Panc1 (cell line): Measurements from ENCODE around the gene KCTD14. TPM values are rescaled to one million over a fixed set of nuclear protein-coding genes. Genes with fewer than 3 reads are reported as not detected.

ENCODE experiments used
- ATAC-seq: fragments of 200-7000 bp; cut with Tn5 transposase; 2 replicates; pipeline ENCODE4 v1.9.1; 2020; ENCODE audit warnings: mild to moderate bottlenecking, moderate library complexity
- BruUV-seq: library from RNA; stranded (reverse); fragments of 400-500 nt; replicated peaks from 2 replicates; lab custom pipeline; 2021; lab: Mats Ljungman, UMichigan
- CTCF ChIA-PET: fragments of 300-600 bp; sonication (Branson Sonifier 250); formaldehyde crosslinking; loops from one replicate; lab custom pipeline; 2022; ENCODE audit warnings: antibody characterized with exemption; lab: Charles Lee
- POLR2A ChIA-PET: fragments of 300-600 bp; sonication (Branson Sonifier 250); formaldehyde crosslinking; loops from one replicate; lab custom pipeline; 2022; ENCODE audit warnings: antibody characterized with exemption; lab: Charles Lee
- DNase-seq: peaks from one replicate; pipeline ENCODE4 v3.0.0-alpha.2; 2010; ENCODE audit warnings: low read depth, low spot score
- H3K27ac ChIP-seq: 2 replicates; pipeline ENCODE4 v1.5.1; 2011; ENCODE audit warnings: mild to moderate bottlenecking, low read length, inconsistent platforms
- H3K27me3 ChIP-seq: fragments of 200-500 bp; sonication (Bioruptor generic); 2 replicates; pipeline ENCODE4 v1.6.0; 2014; ENCODE audit warnings: low read length, inconsistent platforms; ENCODE audit not compliant: control insufficient read depth, insufficient read depth
- H3K36me3 ChIP-seq: fragments of 200-500 bp; sonication (Bioruptor generic); 2 replicates; pipeline ENCODE4 v1.5.1; 2014; ENCODE audit warnings: inconsistent platforms, mild to moderate bottlenecking, low read length, moderate library complexity; ENCODE audit not compliant: control insufficient read depth, insufficient read depth
- H3K4me1 ChIP-seq: 2 replicates; pipeline ENCODE4 v1.5.1; 2011; ENCODE audit warnings: inconsistent platforms, mild to moderate bottlenecking, low read length, moderate library complexity; ENCODE audit not compliant: control insufficient read depth, insufficient read depth
- H3K4me3 ChIP-seq, 2 experiments: 2 replicates each; pipeline ENCODE4 v1.5.1; 2011 to 2012; ENCODE audit warnings: low read depth in 2 of 2, low read length in 2 of 2, mild to moderate bottlenecking in 2 of 2, inconsistent platforms in 1 of 2, moderate library complexity in 1 of 2
- H3K9me3 ChIP-seq: fragments of 200-500 bp; sonication (Bioruptor generic); 2 replicates; pipeline ENCODE4 v1.5.1; 2014; ENCODE audit warnings: low read depth, mild to moderate bottlenecking, inconsistent platforms, low read length, moderate library complexity; ENCODE audit not compliant: control insufficient read depth, insufficient read depth
- POLR2AphosphoS5 ChIP-seq: IDR thresholded peaks from 2 replicates; pipeline ENCODE4 v1.6.1; 2012; ENCODE audit warnings: mild to moderate bottlenecking, low read depth, low read length, moderate library complexity
- SIN3A ChIP-seq: IDR thresholded peaks from 2 replicates; pipeline ENCODE4 v1.6.1; 2012; ENCODE audit warnings: low read depth, mild to moderate bottlenecking, low read length, moderate library complexity, borderline replicate concordance; ENCODE audit not compliant: insufficient read depth
- TCF7L2 ChIP-seq: IDR thresholded peaks from 2 replicates; pipeline ENCODE4 v1.6.1; 2011; ENCODE audit warnings: mild to moderate bottlenecking, low read depth, low read length, inconsistent platforms
- in situ Hi-C: cut with HindIII; loops from 2 replicates; pipeline ENCODE4 v1.10.0; 2016; ENCODE audit warnings: low sequenced_read_pairs, low pct_unique_long_range_greater_than_20kb
- intact Hi-C: fragments of 100-400 bp; cut with micrococcal nuclease; formaldehyde crosslinking; loops from one replicate; pipeline ENCODE4 v1.10.0; 2022; ENCODE audit not compliant: unreplicated experiment
- total RNA-seq: library from RNA; stranded (reverse); gene quantifications from one replicate; pipeline ENCODE4 v1.2.1, GENCODE V29; 2021; ENCODE audit not compliant: unreplicated experiment
- TF ChIP-seq, protein P1 (sequence below): fragments of 450-650 bp; IDR thresholded peaks from 2 replicates; pipeline ENCODE4 v1.5.1; 2017; ENCODE audit warnings: mild to moderate bottlenecking
- TF ChIP-seq, protein P2 (sequence below), 2 experiments: IDR thresholded peaks; 2 replicates each; pipeline ENCODE4 v1.6.1; 2011 to 2012; ENCODE audit warnings: low read depth in 2 of 2, control low read depth in 1 of 2, low read length in 1 of 2, mild to moderate bottlenecking in 1 of 2, moderate library complexity in 1 of 2; ENCODE audit not compliant: insufficient read depth in 1 of 2

Gene KCTD14
- total RNA-seq, 1 experiment from 2014 or later: 19.3 TPM

DNA sequence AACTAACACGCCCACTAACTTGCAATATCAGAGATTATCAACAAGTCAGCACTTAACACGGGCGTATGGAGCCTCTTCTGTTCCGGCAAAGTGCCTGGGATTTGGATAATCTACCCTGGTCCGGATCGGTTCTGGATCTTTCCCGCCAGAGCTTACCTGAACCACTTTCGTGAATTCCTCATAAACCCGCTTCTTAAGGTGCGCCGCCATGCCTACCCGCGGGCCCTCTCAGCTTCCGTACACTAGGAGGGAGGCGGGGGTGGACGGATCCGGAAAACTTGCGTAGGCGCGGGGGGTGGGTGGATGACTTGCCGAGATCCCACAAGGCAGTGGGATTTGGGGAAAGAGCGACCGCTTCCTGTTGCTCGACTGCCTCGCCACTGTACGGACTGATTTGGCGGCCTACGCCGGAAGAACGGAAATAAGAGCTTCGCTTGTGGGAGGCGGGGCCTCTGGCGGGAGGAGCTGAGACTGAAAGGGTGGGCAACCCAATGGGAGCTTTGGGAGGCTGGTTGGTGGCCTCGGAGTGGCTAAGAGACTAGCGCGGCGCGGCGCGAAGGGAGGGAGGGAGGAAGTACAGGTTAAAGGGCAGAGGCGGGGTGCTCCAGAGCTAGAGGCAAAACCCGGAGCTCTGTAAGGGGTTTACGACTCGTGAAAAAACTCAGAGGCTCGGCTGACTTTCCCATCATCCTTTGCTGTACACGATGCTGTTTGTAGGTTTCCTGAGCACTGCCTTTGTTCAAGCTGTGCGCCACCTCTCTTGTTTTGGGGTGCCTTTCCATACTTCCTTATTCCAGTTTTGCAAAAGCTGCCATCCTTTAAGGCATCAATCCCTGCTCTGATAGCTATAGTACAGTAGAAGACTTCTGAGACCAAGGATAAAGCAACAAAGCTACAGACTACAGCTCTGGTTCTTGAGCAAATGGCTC lies 28.4 kb downstream of the KCTD14 start, which contains the start of gene INTS4:
TSS of gene INTS4 (minus strand) at position 235 of the 929 bp plus-strand sequence. CDS start at position 210, 25 bp downstream.
- intact Hi-C loops: loop anchor here (2.0 kb wide), 1 partner anchor 172 kb away; no protein-coding TSS in a partner anchor
- CTCF ChIA-PET: interaction anchor here (0.6 kb wide), 2 partner anchors 175 to 177 kb away, joined by 3 to 5 read pairs; partner anchors contain the start of gene RSF1
- H3K27ac ChIP-seq: peak within 1 kb of the TSS; percentile 99
- H3K4me1 ChIP-seq: peaks cover 13% of the 10 kb centered on the region; the same call in 1 of the 2 replicates
- no peaks in the 10 kb centered on the region for H3K9me3 ChIP-seq
- DNase-seq (peak; percentile 99), ATAC-seq (peak; percentile 99)
- TF ChIP-seq, protein P1, sequence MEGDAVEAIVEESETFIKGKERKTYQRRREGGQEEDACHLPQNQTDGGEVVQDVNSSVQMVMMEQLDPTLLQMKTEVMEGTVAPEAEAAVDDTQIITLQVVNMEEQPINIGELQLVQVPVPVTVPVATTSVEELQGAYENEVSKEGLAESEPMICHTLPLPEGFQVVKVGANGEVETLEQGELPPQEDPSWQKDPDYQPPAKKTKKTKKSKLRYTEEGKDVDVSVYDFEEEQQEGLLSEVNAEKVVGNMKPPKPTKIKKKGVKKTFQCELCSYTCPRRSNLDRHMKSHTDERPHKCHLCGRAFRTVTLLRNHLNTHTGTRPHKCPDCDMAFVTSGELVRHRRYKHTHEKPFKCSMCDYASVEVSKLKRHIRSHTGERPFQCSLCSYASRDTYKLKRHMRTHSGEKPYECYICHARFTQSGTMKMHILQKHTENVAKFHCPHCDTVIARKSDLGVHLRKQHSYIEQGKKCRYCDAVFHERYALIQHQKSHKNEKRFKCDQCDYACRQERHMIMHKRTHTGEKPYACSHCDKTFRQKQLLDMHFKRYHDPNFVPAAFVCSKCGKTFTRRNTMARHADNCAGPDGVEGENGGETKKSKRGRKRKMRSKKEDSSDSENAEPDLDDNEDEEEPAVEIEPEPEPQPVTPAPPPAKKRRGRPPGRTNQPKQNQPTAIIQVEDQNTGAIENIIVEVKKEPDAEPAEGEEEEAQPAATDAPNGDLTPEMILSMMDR: no peak
- peak; percentile 88 for TF ChIP-seq SIN3A
- TF ChIP-seq POLR2AphosphoS5: peak; percentile 77
- TF ChIP-seq TCF7L2: peak; percentile 86
- TF ChIP-seq, protein P2, sequence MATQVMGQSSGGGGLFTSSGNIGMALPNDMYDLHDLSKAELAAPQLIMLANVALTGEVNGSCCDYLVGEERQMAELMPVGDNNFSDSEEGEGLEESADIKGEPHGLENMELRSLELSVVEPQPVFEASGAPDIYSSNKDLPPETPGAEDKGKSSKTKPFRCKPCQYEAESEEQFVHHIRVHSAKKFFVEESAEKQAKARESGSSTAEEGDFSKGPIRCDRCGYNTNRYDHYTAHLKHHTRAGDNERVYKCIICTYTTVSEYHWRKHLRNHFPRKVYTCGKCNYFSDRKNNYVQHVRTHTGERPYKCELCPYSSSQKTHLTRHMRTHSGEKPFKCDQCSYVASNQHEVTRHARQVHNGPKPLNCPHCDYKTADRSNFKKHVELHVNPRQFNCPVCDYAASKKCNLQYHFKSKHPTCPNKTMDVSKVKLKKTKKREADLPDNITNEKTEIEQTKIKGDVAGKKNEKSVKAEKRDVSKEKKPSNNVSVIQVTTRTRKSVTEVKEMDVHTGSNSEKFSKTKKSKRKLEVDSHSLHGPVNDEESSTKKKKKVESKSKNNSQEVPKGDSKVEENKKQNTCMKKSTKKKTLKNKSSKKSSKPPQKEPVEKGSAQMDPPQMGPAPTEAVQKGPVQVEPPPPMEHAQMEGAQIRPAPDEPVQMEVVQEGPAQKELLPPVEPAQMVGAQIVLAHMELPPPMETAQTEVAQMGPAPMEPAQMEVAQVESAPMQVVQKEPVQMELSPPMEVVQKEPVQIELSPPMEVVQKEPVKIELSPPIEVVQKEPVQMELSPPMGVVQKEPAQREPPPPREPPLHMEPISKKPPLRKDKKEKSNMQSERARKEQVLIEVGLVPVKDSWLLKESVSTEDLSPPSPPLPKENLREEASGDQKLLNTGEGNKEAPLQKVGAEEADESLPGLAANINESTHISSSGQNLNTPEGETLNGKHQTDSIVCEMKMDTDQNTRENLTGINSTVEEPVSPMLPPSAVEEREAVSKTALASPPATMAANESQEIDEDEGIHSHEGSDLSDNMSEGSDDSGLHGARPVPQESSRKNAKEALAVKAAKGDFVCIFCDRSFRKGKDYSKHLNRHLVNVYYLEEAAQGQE (IDR thresholded peaks at IDR 0.05; ENCODE audit: insufficient read depth in 1 of 2, low read depth in 2 of 2, low read length in 1 of 2): peak in 1 of 2 experiments; percentile 35; a peak in 1 of 4 replicates
- H3K36me3 ChIP-seq: no peaks in the 10 kb centered on the region; the same call in 1 of the 2 replicates
- no peaks in the 10 kb centered on the region for H3K27me3 ChIP-seq
- no TSS peak for BruUV-seq
- POLR2A ChIA-PET: interaction anchor here (0.5 to 0.8 kb wide), 4 partner anchors 11 to 196 kb away, joined by 3 to 6 read pairs (median 3); no protein-coding TSS in a partner anchor
- in situ Hi-C loops: no loop called here
- peak within 1 kb of the TSS; percentile 73 to 87 for H3K4me3 ChIP-seq

- Histone ChIP-seq H3K4me3 (peak overlapping the region; percentile 73 to 87), H3K4me1 (peaks cover 13% of the 10 kb centered on the region; the same call in 1 of the 2 replicates), H3K27me3 (no peaks in the 10 kb centered on the region), H3K9me3 (no peaks in the 10 kb centered on the region), H3K27ac (peak overlapping the region; percentile 88), H3K36me3 (no peaks in the 10 kb centered on the region; the same call in 1 of the 2 replicates)
- in situ Hi-C loops (no loop called here), intact Hi-C loops (loop anchor here (2.0 kb wide), 1 partner anchor 171 kb away; no protein-coding TSS in a partner anchor)
- ATAC-seq (no peak), DNase-seq (no peak)
- CTCF ChIA-PET: interaction anchor here (0.6 kb wide), 1 partner anchor 177 kb away, joined by 5 read pairs; no protein-coding TSS in a partner anchor
- BruUV-seq: no TSS peak
- POLR2A ChIA-PET: no interaction called here
- TF ChIP-seq, protein P1: no peak
- TF ChIP-seq, protein P2 (IDR thresholded peaks at IDR 0.05; ENCODE audit: insufficient read depth in 1 of 2, low read depth in 2 of 2, low read length in 1 of 2): no peak
- TF ChIP-seq SIN3A: no peak
- TF ChIP-seq TCF7L2: no peak
Observed at GRCh38 chr11:77993902-77994301, 29.2 kb downstream of the KCTD14 start.
